DMS 273 treated with DMSO at 0.1 percent for 48 hours (cell line): ENCODE data around the gene EIF4EBP2.

Experiments
- DNase-seq: peaks from one replicate; lab custom pipeline; 2025; lab: John Stamatoyannopoulos, UW

Gene EIF4EBP2

DNA sequence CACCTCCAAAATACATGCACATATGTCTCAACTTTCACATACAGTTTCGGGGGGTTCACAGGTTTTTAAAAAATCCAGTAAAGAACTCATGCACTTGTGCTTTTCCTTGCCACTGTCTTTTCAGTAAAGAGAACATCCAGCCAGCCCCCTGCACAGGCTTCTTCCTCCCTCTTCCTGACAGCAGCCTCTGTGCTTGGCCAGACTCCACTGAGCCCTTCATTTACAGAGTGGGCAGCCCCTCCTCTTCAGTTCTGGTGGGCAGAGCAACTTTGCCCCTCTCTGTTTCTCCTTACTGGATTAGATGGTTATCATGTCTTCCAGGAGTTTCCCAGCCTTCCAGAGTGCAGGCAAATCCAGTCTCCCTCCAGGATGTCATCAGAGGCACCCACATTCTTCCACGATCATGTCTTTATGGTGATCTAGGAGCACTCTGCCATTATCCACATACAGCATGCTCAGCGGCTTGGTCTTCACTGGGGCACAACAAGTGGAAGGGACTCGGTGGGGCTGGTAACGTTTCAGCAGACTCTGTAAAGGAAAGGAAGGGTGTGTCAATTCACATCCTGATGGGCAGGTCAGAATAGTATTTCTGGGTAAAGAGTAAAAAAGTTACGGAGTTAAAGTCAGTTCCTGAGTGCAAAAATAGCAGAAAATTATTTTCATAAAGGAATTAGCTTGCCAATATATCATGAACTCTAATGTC, 28.8 kb downstream of the EIF4EBP2 start:
- no peak for DNase-seq

GRCh38 chr10:70433581-70434280, 29.8 kb downstream of the EIF4EBP2 start:
- DNase-seq: no peak

DNA sequence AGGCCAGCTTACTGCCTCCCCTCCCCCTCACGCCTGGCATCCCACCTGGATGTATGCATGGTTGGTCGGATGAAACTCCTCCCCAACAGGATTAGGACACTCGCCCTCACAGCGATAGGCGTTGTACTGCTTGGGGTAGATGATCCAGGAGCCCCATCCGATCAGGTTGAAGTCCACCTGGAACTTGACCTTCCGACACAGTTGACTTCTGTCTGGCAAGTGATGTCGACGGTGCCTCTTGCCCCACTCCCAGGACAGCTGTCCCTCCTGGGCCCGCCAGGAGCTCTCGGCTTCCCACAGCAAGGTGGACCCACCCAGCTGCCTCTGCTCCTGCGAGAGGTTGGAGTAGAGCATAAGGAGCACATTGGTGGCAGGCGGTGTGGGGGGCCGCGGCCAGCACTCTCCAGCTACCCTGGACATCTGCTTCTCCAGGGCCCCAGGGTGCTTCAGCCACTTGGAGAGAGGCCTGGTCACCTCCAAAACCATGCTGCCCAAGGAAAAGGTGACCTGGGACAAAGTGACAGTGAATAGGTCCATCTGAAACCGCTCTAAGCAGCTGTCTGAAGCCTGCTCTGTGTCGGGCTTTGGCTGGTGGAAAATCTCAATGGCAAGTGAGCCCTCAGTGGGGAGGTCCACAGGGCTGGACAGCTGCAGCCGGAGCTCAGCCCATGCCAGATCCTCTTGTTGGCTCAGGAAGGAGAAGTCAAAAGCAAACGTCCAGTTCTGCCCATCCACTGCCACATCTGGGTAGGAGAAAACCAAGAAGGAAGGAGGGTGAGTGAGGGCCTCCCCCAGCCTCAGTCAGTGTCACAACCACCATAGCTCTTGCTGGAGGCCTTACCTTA, 31.5 kb downstream of the EIF4EBP2 start:
- DNase-seq: no peak

GRCh38 chr10:70437721-70438120, 33.8 kb downstream of the EIF4EBP2 start:
- DNase-seq: no peak

- DNase-seq: no peak
These were observed 36.6 kb downstream of the EIF4EBP2 start for GRCh38 chr10:70440296-70441160.

GRCh38 chr10:70441161-70441894, 37.4 kb downstream of the EIF4EBP2 start, which contains the start of gene NODAL:
TSS of gene NODAL (minus strand) at chr10:70441681. CDS start at chr10:70441667, 14 bp downstream.
- DNase-seq: no peak

DNA sequence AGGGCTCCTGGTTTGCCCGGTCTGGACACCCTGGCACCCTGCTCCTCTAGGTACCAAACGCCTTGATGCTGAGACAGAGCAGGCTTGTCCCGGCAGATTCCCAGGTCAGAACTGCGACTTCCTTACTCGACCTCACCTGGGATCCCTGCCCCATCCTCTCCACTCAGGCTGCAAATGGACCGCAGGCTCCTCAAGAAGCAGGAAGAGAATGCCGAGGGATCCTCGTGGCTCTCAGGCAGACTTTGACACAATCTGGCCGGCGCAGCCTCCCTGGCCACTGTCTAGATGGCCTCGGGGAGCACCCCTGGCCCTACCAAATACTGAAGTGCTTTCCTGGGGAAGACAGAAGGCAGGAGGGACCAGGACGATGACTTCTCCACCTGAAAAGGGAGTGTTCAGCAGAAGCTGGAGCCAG, 38.0 kb downstream of the EIF4EBP2 start:
- no peak for DNase-seq

DNA sequence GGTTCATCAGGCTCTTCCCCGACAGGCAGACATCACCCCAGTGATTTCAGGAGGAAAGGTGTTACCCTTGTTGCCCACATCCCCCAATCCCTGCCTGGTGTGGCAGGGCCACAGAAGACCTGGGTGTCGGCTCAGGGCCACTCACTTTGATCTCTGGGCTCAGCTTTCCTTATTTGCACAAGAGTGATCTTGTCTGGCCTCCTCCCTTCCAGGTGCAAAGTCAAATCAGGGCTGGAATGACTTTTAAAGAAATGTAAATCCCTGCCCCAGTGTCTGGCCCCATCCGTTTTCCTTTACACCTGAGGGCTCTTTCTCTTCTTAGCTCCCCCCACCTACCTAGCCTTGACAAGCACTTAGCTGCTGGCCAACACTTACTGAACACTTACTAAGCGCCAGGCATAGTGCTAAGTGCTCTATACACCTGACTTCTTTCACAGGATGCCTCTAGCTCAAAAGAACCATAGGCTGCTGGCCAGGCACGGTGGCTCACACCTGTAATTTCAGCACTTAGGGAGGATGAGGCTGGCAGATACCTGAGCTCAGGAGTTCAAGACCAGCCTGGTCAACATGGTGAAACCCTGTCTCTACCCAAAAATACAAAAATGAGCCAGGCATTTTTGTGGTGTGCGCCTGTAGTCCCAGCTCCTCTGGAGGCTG, 38.5 kb downstream of the EIF4EBP2 start:
- no peak for DNase-seq

GRCh38 chr10:70444744-70445143, 40.8 kb downstream of the EIF4EBP2 start:
- no peak for DNase-seq

GRCh38 chr10:70445718-70446657, 42.0 kb downstream of the EIF4EBP2 start:
- DNase-seq: no peak

- DNase-seq: no peak
These were observed 44.3 kb downstream of the EIF4EBP2 start for GRCh38 chr10:70448236-70448635.

DNA sequence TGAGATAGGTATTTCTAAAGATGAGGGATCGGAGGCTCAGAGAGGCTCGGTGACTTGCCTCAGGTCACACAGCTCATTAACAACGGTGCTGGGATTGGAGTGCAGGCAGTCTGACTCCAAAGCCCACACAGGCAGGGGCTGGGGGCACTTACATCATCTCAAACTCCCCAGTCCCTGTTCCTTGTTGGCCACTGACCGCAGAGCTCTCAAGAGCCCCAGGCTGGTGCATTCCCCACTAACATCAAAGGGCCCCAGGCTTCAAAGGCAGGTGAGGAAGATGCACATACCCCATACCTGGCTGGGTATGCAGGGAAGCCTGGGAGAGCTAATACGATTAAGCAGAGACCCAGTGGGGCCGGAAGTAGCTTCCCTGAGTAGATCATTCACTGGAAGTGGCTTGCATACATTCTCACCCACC, 51.3 kb downstream of the EIF4EBP2 start:
- DNase-seq: no peak

DNA sequence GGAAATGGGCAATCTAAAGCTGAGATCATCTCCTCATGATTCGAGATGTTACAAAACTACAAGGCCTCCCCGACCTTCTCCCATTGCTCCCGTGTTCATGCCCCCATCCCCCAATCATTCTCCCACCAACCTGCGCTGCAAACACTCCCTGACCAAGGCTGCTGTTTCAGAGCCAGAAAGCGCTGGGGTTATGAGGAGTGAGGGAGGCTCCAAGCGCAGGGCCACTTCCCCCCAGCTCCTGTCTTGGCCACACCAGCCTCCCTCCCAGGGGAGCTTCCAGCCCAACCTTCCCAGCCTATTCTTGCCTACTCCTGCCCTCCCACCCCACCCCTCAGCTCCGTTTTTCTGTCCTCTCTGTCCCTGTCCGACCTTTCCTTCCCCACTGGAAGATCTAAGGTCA, 52.2 kb downstream of the EIF4EBP2 start:
- DNase-seq: no peak

- DNase-seq: no peak
These were observed 53.9 kb downstream of the EIF4EBP2 start for GRCh38 chr10:70457759-70458305.

DNA sequence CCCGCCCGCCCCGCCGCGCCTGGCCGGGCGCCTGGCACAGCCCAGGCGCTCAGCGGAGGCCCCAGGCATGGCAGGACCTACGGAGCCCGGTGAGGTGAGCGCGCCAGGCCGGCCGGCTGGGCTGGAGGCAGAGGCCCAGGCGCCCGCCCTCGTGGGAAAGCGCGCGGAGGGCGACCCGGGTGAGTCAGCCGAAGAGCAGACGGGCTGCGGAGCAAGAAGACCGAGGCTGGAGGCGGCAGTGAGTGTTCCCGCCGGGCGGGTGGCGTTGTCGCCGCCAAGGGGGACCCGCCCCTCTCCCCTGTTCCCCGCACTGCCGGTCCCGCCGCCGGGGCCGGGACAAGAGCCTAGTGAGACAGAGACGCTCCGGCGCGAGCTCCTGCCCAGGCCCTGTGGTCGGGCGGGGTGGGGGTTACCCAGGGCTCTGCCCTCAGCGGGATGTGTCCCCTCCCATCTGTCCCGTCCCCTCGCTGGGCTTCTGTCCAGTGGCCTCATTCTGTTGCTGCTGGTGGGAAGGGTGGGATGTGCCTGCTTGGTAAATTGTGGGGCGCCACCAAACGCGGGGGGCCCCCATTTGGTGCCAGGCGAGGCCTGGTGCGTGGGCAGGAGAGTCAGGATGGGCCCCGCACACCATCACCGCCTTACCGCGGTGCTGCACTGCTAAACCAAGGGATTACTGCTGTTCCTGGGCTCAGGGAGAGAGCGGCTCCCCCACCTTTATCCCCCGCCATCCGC, 54.5 kb downstream of the EIF4EBP2 start:
- no peak for DNase-seq

GRCh38 chr10:70459061-70459773, 55.3 kb downstream of the EIF4EBP2 start:
- DNase-seq: no peak

DNA sequence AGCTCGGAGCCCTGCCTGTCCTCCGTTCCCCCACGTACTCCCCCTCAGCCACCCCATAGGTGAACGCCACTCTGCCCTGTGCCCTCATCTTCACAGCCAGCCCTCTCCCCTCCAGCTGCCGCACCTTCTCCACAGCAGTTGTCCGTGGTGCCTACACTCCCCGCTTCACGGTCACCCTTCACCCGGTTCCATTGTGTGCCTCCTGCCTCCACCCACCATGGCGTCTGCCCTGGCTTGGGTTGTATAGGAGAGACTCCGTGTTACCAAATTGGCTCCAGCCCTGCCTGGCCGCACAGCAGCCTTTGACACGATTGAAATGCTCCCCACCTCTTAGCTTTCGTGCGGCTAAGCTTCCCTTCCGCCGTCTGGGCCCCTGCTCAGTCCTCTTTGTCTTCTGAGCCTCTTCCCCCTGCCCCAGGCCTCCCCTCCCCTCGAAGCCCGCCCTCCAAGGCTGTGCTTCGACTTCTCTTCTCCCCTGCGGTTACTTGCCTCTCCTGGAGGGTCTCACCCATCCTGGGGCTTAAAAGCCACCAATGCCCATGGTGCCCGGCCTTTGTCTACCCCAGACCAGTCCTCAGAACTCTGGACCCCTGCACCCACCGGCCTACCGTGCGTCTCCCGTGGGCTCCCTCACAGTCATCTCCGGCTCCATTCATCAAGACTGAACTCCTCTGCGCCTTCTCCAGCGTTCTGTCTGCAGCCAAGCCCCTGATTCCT, 56.0 kb downstream of the EIF4EBP2 start:
- no peak for DNase-seq
